RWPE1 (cell line): ENCODE results near the gene CADM4.
"Not testable (repeated sequence)": the region's sequence is repeated elsewhere in the genome, so short reads cannot be mapped to it uniquely, and the experiment has no call there.

Experiments
- CTCF ChIA-PET: fragments of 350-600 bp; sonication (Branson Sonifier 250); formaldehyde crosslinking; extraction: SDS; loops from one replicate; lab custom pipeline; 2021; lab: Yijun Ruan, JAX
- POLR2A ChIA-PET: fragments of 400-600 bp; formaldehyde crosslinking; extraction: SDS; loops from one replicate; lab custom pipeline; 2020; ENCODE audit warnings: antibody characterized with exemption; ENCODE audit not compliant: low non-redundant PET; lab: Yijun Ruan, JAX
- DNase-seq: peaks from one replicate; pipeline ENCODE4 v3.0.0; 2012; ENCODE audit warnings: low spot score
- H3K27ac ChIP-seq: fragments of 450-650 bp; 2 replicates; pipeline ENCODE4 v1.5.1; 2017
- TF ChIP-seq, protein P1 (sequence below): fragments of 450-650 bp; conservative IDR thresholded peaks from 2 replicates; pipeline ENCODE4 v1.5.1; 2017; ENCODE audit warnings: low read depth, mild to moderate bottlenecking

The CADM4 gene

DNA sequence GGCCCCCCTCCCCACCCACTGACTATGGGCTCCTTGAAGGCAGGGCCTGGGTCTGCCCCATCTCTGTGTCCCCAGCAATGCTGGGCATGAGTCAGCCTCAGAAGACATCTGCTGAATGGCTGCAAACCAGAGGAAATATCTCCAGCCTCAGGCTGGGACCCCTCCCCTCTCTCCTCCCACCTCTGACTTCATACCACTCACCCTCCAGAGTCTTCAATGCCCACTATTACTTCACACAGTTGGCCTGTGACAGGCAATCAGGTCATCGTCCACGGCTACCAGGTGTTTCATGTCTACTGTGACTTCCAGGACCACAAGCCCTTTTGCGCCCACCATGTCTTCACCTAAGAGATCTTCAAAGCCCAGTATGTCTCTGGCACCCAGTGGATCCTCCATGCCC, 27.9 kb downstream of the CADM4 start, which contains the start of gene SRRM5:
Gene SRRM5, plus strand, starts transcription at position 301 of the 400 bp plus-strand sequence. Its CDS starts 34 bp downstream, at position 335.
- ChIA-PET POLR2A (no interaction called here), CTCF (interaction anchor here (0.5 kb wide), 1 partner anchor 92 kb away, joined by 5 read pairs; no protein-coding TSS in a partner anchor)
- DNase-seq = no peak
- peak within 1 kb of the TSS; percentile 56 for H3K27ac ChIP-seq
- TF ChIP-seq, protein P1, sequence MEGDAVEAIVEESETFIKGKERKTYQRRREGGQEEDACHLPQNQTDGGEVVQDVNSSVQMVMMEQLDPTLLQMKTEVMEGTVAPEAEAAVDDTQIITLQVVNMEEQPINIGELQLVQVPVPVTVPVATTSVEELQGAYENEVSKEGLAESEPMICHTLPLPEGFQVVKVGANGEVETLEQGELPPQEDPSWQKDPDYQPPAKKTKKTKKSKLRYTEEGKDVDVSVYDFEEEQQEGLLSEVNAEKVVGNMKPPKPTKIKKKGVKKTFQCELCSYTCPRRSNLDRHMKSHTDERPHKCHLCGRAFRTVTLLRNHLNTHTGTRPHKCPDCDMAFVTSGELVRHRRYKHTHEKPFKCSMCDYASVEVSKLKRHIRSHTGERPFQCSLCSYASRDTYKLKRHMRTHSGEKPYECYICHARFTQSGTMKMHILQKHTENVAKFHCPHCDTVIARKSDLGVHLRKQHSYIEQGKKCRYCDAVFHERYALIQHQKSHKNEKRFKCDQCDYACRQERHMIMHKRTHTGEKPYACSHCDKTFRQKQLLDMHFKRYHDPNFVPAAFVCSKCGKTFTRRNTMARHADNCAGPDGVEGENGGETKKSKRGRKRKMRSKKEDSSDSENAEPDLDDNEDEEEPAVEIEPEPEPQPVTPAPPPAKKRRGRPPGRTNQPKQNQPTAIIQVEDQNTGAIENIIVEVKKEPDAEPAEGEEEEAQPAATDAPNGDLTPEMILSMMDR = no peak

DNA sequence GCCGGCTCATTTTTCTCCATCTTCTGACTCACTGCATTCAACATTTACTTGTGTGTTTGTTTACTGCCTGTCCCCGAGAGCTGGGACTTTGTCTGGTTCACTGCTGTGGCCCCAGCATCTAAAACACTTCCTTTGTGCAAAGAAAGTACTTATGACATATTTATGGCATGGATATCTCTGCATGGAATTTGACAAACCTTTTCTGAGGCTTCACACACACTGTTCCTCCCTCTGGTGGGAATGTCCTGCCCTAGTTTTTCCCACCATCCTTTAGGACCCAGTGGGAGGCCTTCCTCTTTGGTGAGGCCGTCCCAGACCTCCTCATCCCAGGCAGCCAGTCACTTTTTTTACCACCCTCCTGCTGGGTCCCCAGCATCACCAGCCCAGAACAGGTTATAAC, 29.2 kb downstream of the CADM4 start:
- CTCF ChIA-PET = no interaction called here
- peak overlapping the region; percentile 56 for H3K27ac ChIP-seq
- TF ChIP-seq, protein P1 = no peak
- POLR2A ChIA-PET = no interaction called here
- no peak for DNase-seq

DNA sequence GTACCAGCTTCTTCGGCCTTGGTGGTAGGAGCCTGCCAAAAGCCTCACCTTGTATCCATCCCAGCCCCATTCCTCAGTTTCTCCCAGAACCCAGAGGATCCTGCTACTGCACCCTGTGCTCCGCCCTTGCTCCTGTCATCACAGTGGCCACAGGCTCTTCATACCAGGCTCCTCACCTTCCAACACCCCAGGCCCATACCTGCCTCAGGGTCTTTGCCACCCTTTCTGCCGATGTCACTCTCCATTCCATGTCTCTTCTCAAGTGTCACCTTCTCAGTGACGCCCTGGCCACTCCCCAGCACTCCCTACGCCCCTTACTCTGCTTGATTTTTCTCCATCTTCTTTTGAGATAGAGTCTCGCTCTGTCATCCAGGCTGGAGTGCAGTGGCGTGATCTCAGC, 29.8 kb downstream of the CADM4 start:
- ChIA-PET CTCF (no interaction called here), POLR2A (no interaction called here)
- TF ChIP-seq, protein P1 = no peak
- no peak for DNase-seq
- peak overlapping the region; percentile 56 for H3K27ac ChIP-seq

DNA sequence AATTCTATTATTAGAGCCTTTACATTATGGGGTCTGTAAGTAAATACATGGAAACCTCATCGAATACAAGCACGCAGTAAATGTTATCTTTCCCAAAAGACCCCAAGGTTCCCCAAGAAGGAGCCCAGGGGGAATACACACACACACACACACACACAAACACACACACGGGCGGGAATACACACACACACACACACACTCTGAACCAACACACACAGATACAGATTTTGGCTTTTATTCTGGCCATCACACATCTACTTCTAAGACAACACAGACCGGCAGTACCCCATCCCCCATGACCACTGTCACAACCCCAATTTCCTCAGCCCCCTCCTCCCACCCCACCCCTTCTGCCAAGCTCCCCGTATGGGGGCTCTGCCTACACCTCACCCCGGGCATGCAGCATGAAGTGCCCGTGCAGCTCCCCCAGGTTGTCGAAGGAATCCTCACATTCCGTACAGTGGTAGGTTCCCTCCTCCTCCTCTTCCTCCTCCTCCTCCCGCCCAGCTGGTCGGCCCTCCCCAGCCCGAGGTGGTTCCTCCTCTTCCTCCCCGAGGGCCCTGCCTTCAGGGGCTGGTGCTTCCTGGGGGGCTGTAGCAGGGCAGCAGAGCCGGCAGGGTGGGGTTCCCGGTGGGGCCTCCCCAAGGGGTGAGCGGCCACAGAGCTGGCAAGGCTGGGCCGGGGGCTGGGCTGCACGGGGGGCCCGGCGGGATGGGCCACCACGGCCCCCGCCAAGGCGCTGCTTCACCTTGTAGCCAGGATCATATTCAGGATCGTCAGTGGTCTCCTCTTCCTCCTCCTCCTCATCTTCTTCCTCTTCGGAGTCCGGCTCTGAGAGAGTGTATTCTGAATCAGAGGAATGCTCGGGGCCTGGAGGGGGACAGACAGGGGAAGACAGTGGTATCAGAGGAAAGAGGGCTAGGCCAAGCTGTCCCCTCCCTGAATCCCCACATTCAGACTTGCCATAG, 32.1 kb downstream of the CADM4 start:
- CTCF ChIA-PET = no interaction called here
- DNase-seq = no peak
- TF ChIP-seq, protein P1 = no peak
- H3K27ac ChIP-seq = peak overlapping the region; percentile 88
- POLR2A ChIA-PET = interaction anchor here (0.7 kb wide), 1 partner anchor 81 kb away, joined by 3 read pairs; no protein-coding TSS in a partner anchor

DNA sequence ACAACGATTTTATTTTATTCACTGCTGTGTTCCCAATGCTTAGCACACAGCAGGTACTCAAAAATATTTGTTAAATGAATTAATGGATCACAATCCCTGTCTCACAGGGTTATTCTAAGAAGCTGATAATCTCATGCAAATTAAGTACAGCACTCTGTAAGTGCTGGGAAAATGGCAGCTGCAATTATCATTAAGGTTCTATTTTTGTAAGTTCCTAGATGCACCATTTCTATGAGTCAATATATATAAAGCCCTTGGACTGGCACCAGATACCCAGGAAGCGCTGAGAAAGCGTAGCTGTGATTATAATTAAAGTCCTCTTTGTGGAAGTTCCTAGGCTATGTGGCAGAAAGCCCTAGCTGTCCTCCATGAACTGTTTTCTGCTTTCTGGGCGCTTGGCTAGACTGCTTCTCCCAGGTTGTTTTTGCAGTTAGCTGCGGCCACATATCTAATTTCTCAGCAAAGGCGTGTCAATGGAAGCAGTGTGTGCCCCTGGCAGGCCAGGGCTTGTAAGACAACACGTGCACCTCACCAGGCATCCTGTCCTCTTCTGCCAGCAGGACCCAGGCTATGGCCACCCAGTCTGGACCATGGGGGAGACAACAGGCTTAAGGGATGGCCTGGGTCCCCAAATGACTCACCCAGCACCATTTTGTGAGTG, 33.0 kb downstream of the CADM4 start:
- peak overlapping the region; percentile 88 for H3K27ac ChIP-seq
- ChIA-PET POLR2A (interaction anchor here (0.7 to 1.4 kb wide), 2 partner anchors 11 to 81 kb away, joined by 3 to 5 read pairs; partner anchors contain the start of genes IRGQ and ZNF576), CTCF (interaction anchor here (0.7 kb wide), 1 partner anchor 19 kb away, joined by 3 read pairs; no protein-coding TSS in a partner anchor)
- TF ChIP-seq, protein P1 = no peak
- DNase-seq = peak; percentile 57

DNA sequence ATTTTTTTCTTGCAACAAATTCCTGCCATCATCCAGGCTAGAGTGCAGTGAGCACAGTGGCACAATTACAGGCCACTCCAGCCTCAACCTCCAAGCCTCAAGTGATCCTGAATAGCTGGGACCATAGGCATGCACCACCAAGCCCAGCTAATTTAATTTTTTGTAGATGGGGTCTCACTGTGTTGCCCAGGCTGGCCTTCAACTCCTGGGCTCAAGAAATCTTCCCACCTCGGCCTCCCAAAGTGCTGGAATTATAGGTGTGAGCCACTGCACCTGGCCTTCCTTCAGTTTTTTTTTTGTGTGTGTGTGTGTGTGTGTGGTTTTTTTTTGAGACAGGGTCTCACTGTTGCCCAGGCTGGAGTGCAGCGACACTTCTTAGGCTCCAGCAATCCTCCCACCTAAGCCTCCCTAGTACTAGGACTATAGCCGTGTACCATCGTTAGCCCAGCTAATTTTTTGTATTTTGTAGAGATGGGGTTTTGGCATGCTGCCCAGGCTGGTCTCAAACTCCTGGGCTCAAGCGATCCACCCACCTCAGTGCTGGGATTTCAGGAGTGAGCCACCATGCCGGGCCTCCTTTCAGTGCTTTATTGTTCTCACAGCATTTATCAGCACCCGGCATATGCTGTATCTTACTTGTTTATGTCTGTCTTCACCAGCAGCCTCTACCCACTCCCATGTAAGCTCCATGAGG, 33.6 kb downstream of the CADM4 start:
- TF ChIP-seq, protein P1 = no peak
- peak overlapping the region; percentile 88 for H3K27ac ChIP-seq
- no peak for DNase-seq
- ChIA-PET POLR2A (interaction anchor here (1.4 kb wide), 1 partner anchor 10 kb away, joined by 5 read pairs; the partner anchor contains the start of genes IRGQ and ZNF576), CTCF (interaction anchor here (0.7 kb wide), 1 partner anchor 18 kb away, joined by 3 read pairs; no protein-coding TSS in a partner anchor)

DNA sequence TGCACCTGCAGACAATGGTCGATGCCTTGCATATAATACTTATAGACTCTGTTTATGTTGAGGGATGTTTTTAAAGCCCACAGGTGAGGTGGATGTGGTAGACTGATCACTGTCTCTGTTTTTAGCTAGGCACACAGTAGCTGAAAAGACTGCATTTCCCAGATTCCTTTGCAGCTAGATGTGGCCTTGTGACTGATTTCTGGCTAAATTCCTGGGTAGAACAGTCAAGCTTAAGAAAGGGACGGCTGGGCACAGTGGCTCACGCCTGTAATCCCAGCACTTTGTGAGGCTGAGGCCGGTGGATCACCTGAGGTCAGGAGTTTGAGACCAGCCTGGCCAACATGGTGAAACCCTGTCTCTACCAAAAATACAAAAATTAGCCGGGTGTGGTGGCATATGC, 39.3 kb downstream of the CADM4 start:
- DNase-seq, POLR2A ChIA-PET: not testable (repeated sequence)
- H3K27ac ChIP-seq = peak overlapping the region; percentile 31
- CTCF ChIA-PET = interaction anchor here (0.7 kb wide), 1 partner anchor 1461 kb away, joined by 3 read pairs; no protein-coding TSS in a partner anchor
